Stimulated activated naive CD8-positive, alpha-beta T cell treated with anti-CD3 and anti-CD28 coated beads, Interleukin-15, amount 100 ng/mL, for 72 hours (primary cell): ENCODE data around the gene ANKFY1.
"Not testable (repeated sequence)": the region's sequence is repeated elsewhere in the genome, so short reads cannot be mapped to it uniquely, and the experiment has no call there.

Experiments used
- ATAC-seq: fragments of 150-1000 bp; cut with Tn5 transposase; 2 replicates; pipeline ENCODE4 v1.10.0; 2021; ENCODE audit warnings: mild to moderate bottlenecking, moderate library complexity
- DNase-seq, 2 donors: peaks; one replicate each; pipeline ENCODE4 v3.0.0; 2021 to 2022
- H3K27ac Mint-ChIP-seq, 2 donors: one replicate each; pipeline ENCODE4 v1.8.0; 2022; ENCODE audit warnings: mild to moderate bottlenecking in 2 of 2, mixed read lengths in 2 of 2, moderate library complexity in 2 of 2
- H3K27me3 Mint-ChIP-seq: one replicate; pipeline ENCODE4 v1.8.0; 2022; ENCODE audit warnings: mixed read lengths
- H3K4me1 Mint-ChIP-seq: one replicate; pipeline ENCODE4 v1.8.0; 2022; ENCODE audit warnings: mild to moderate bottlenecking, mixed read lengths
- H3K4me3 Mint-ChIP-seq, 2 donors: one replicate each; pipeline ENCODE4 v1.8.0; 2022; ENCODE audit warnings: mild to moderate bottlenecking in 2 of 2, mixed read lengths in 2 of 2, moderate library complexity in 1 of 2
- H3K9me3 Mint-ChIP-seq, 2 donors: one replicate each; pipeline ENCODE4 v1.8.0; 2022; ENCODE audit warnings: mixed read lengths in 2 of 2

ANKFY1 gene

GRCh38 chr17:4143563-4144421 lies 120.0 kb downstream of the ANKFY1 start:
- DNase-seq (peak; percentile 89 to 91), ATAC-seq (peak; percentile 87)
- peaks cover 41% of the 10 kb centered on the region for H3K4me1 Mint-ChIP-seq
- no peaks in the 10 kb centered on the region for H3K27me3 Mint-ChIP-seq
- peak overlapping the region; percentile 95 to 97 for H3K4me3 Mint-ChIP-seq
- peak overlapping the region; percentile 100 for H3K27ac Mint-ChIP-seq
- H3K9me3 Mint-ChIP-seq = no peaks in the 10 kb centered on the region

GRCh38 chr17:4142107-4142900 lies 121.5 kb downstream of the ANKFY1 start:
- ATAC-seq (peak; percentile 10), DNase-seq (no peak)
- Mint-ChIP-seq H3K27ac (peak overlapping the region; percentile 55 to 100), H3K27me3 (no peaks in the 10 kb centered on the region), H3K9me3 (no peaks in the 10 kb centered on the region), H3K4me1 (peaks cover 48% of the 10 kb centered on the region), H3K4me3 (peak overlapping the region; percentile 95 to 97)

GRCh38 chr17:4140125-4140524 lies 123.7 kb downstream of the ANKFY1 start:
- Mint-ChIP-seq H3K4me1 (peaks cover 50% of the 10 kb centered on the region), H3K9me3 (no peaks in the 10 kb centered on the region), H3K27ac (no peak overlapping the region), H3K4me3 (peak overlapping the region in 1 of 2 donors; percentile 36), H3K27me3 (no peaks in the 10 kb centered on the region)
- ATAC-seq = no peak
- DNase-seq = no peak

GRCh38 chr17:4138906-4139526 lies 124.8 kb downstream of the ANKFY1 start:
- peaks cover 52% of the 10 kb centered on the region for H3K4me1 Mint-ChIP-seq
- H3K27me3 Mint-ChIP-seq, DNase-seq, ATAC-seq, H3K27ac Mint-ChIP-seq, H3K9me3 Mint-ChIP-seq, H3K4me3 Mint-ChIP-seq: not testable (repeated sequence)

GRCh38 chr17:4136373-4136772 lies 127.4 kb downstream of the ANKFY1 start:
- peaks cover 50% of the 10 kb centered on the region for H3K4me1 Mint-ChIP-seq
- no peak for ATAC-seq
- DNase-seq = no peak
- H3K27ac Mint-ChIP-seq = no peak overlapping the region
- no peaks in the 10 kb centered on the region for H3K9me3 Mint-ChIP-seq
- H3K27me3 Mint-ChIP-seq = no peaks in the 10 kb centered on the region
- no peak overlapping the region for H3K4me3 Mint-ChIP-seq

GRCh38 chr17:4135489-4135888 lies 128.3 kb downstream of the ANKFY1 start:
- no peaks in the 10 kb centered on the region for H3K9me3 Mint-ChIP-seq
- no peaks in the 10 kb centered on the region for H3K27me3 Mint-ChIP-seq
- H3K27ac Mint-ChIP-seq = no peak overlapping the region
- DNase-seq (no peak), ATAC-seq (no peak)
- H3K4me1 Mint-ChIP-seq = peaks cover 49% of the 10 kb centered on the region
- H3K4me3 Mint-ChIP-seq = no peak overlapping the region

GRCh38 chr17:4134721-4135120 lies 129.1 kb downstream of the ANKFY1 start:
- no peak for DNase-seq
- Mint-ChIP-seq H3K9me3 (peaks cover 0 to 1% of the 10 kb centered on the region in 2 donors), H3K27ac (no peak overlapping the region), H3K27me3 (no peaks in the 10 kb centered on the region), H3K4me1 (peaks cover 41% of the 10 kb centered on the region), H3K4me3 (peak overlapping the region in 1 of 2 donors; percentile 17)
- no peak for ATAC-seq

GRCh38 chr17:4130715-4131114 lies 133.1 kb downstream of the ANKFY1 start:
- H3K9me3 Mint-ChIP-seq = peaks cover 0 to 4% of the 10 kb centered on the region in 2 donors
- no peak overlapping the region for H3K27ac Mint-ChIP-seq
- DNase-seq = no peak
- no peaks in the 10 kb centered on the region for H3K27me3 Mint-ChIP-seq
- peaks cover 51% of the 10 kb centered on the region for H3K4me1 Mint-ChIP-seq
- H3K4me3 Mint-ChIP-seq = no peak overlapping the region
- ATAC-seq = no peak

GRCh38 chr17:4127555-4127954 lies 136.2 kb downstream of the ANKFY1 start:
- H3K27me3 Mint-ChIP-seq = no peaks in the 10 kb centered on the region
- ATAC-seq (no peak), DNase-seq (no peak)
- H3K4me1 Mint-ChIP-seq = peaks cover 36% of the 10 kb centered on the region
- H3K27ac Mint-ChIP-seq = no peak overlapping the region
- peaks cover 0 to 4% of the 10 kb centered on the region in 2 donors for H3K9me3 Mint-ChIP-seq
- H3K4me3 Mint-ChIP-seq = no peak overlapping the region

GRCh38 chr17:4125552-4125951 lies 138.2 kb downstream of the ANKFY1 start:
- Mint-ChIP-seq H3K27ac (peak overlapping the region; percentile 2 to 10), H3K9me3 (peaks cover 0 to 4% of the 10 kb centered on the region in 2 donors), H3K4me1 (peaks cover 29% of the 10 kb centered on the region), H3K4me3 (no peak overlapping the region), H3K27me3 (no peaks in the 10 kb centered on the region)
- ATAC-seq = no peak
- DNase-seq = no peak

- DNase-seq (no peak), ATAC-seq (no peak)
- Mint-ChIP-seq H3K4me3 (no peak overlapping the region), H3K4me1 (peaks cover 29% of the 10 kb centered on the region), H3K27ac (peak overlapping the region in 1 of 2 donors; percentile 33), H3K9me3 (peaks cover 0 to 4% of the 10 kb centered on the region in 2 donors), H3K27me3 (no peaks in the 10 kb centered on the region)
These were observed 138.8 kb downstream of the ANKFY1 start for GRCh38 chr17:4124999-4125398.

GRCh38 chr17:4120332-4120731 lies 143.4 kb downstream of the ANKFY1 start:
- DNase-seq (no peak), ATAC-seq (no peak)
- H3K4me3 Mint-ChIP-seq = no peak overlapping the region
- no peaks in the 10 kb centered on the region for H3K9me3 Mint-ChIP-seq
- peaks cover 2% of the 10 kb centered on the region for H3K4me1 Mint-ChIP-seq
- H3K27ac Mint-ChIP-seq = no peak overlapping the region
- no peaks in the 10 kb centered on the region for H3K27me3 Mint-ChIP-seq

- H3K27me3 Mint-ChIP-seq = no peaks in the 10 kb centered on the region
- DNase-seq (no peak), ATAC-seq (no peak)
- no peaks in the 10 kb centered on the region for H3K4me1 Mint-ChIP-seq
- H3K4me3 Mint-ChIP-seq = no peak overlapping the region
- peak overlapping the region in 1 of 2 donors; percentile 54 for H3K27ac Mint-ChIP-seq
- H3K9me3 Mint-ChIP-seq = no peaks in the 10 kb centered on the region
These were observed 144.5 kb downstream of the ANKFY1 start for GRCh38 chr17:4119299-4119698.

GRCh38 chr17:4118015-4118743 lies 145.6 kb downstream of the ANKFY1 start:
- Mint-ChIP-seq H3K4me1 (no peaks in the 10 kb centered on the region), H3K27me3 (no peaks in the 10 kb centered on the region)

GRCh38 chr17:4116516-4116915 lies 147.3 kb downstream of the ANKFY1 start:
- DNase-seq (no peak), ATAC-seq (no peak)
- H3K27me3 Mint-ChIP-seq = no peaks in the 10 kb centered on the region
- no peaks in the 10 kb centered on the region for H3K9me3 Mint-ChIP-seq
- H3K4me3 Mint-ChIP-seq = no peak overlapping the region
- H3K4me1 Mint-ChIP-seq = no peaks in the 10 kb centered on the region
- H3K27ac Mint-ChIP-seq = no peak overlapping the region

More at GRCh38 chr17:4118015-4118743, 145.6 kb downstream of the ANKFY1 start:
- ATAC-seq (no peak), DNase-seq (no peak)
- Mint-ChIP-seq H3K9me3 (no peaks in the 10 kb centered on the region), H3K4me3 (no peak overlapping the region), H3K27ac (peak overlapping the region in 1 of 2 donors; percentile 36)
